HUDEP-2 (cell line): ENCODE data around the gene ZNF536.
"Not testable (repeated sequence)": the region's sequence is repeated elsewhere in the genome, so short reads cannot be mapped to it uniquely, and the experiment has no call there.

Experiments used
- DNase-seq, 76 experiments: peaks; one replicate each; lab custom pipeline; 2025; ENCODE audit not compliant: unreplicated experiment in 76 of 76; lab: John Stamatoyannopoulos, UW

Gene ZNF536

GRCh38 chr19:30443531-30444252 is 71.5 kb downstream of the ZNF536 start:
- DNase-seq = no peak

- DNase-seq = peak in 1 of 76 experiments; percentile 7
Measured at GRCh38 chr19:30444253-30444671, 72.1 kb downstream of the ZNF536 start.

GRCh38 chr19:30444686-30445232 is 72.6 kb downstream of the ZNF536 start:
- no peak for DNase-seq

GRCh38 chr19:30445385-30445784 is 73.2 kb downstream of the ZNF536 start:
- DNase-seq = no peak

- not testable (repeated sequence) for DNase-seq
Measured at GRCh38 chr19:30446120-30446519, 73.9 kb downstream of the ZNF536 start.

- DNase-seq = no peak
Measured at GRCh38 chr19:30446850-30447552, 74.8 kb downstream of the ZNF536 start.

- DNase-seq = no peak
Measured at GRCh38 chr19:30447553-30447870, 75.3 kb downstream of the ZNF536 start.

GRCh38 chr19:30448386-30449077 is 76.3 kb downstream of the ZNF536 start:
- no peak for DNase-seq

GRCh38 chr19:30449078-30449590 is 77.0 kb downstream of the ZNF536 start:
- no peak for DNase-seq

GRCh38 chr19:30449673-30450072 is 77.5 kb downstream of the ZNF536 start:
- DNase-seq = no peak

- DNase-seq = no peak
Measured at GRCh38 chr19:30450100-30450499, 77.9 kb downstream of the ZNF536 start.

GRCh38 chr19:30450835-30451321 is 78.7 kb downstream of the ZNF536 start:
- DNase-seq = no peak

GRCh38 chr19:30452931-30453330 is 80.7 kb downstream of the ZNF536 start:
- DNase-seq = no peak

- no peak for DNase-seq
Measured at GRCh38 chr19:30453743-30454142, 81.6 kb downstream of the ZNF536 start.

- DNase-seq = no peak
Measured at GRCh38 chr19:30455881-30456280, 83.7 kb downstream of the ZNF536 start.

- DNase-seq = no peak
Measured at GRCh38 chr19:30457484-30457883, 85.3 kb downstream of the ZNF536 start.

- no peak for DNase-seq
Measured at GRCh38 chr19:30459859-30460258, 87.7 kb downstream of the ZNF536 start.

GRCh38 chr19:30464162-30464561 is 92.0 kb downstream of the ZNF536 start:
- DNase-seq = no peak

- not testable (repeated sequence) for DNase-seq
Measured at GRCh38 chr19:30466598-30466997, 94.4 kb downstream of the ZNF536 start.

GRCh38 chr19:30467239-30467638 is 95.1 kb downstream of the ZNF536 start:
- no peak for DNase-seq

- DNase-seq = no peak
Measured at GRCh38 chr19:30469774-30470173, 97.6 kb downstream of the ZNF536 start.
